GM12878 (cell line): Measurements from ENCODE around the gene RYR2. TPM values are rescaled to one million over a fixed set of nuclear protein-coding genes. Genes with fewer than 3 reads are reported as not detected.

Experiments used
- ATF7 ChIP-seq: fragments of 450-650 bp; IDR thresholded peaks from 2 replicates; pipeline ENCODE4 v1.6.1; 2016; ENCODE audit warnings: low read depth, mild to moderate bottlenecking
- CHD4 ChIP-seq: fragments of 200-600 bp; sonication (generic); IDR thresholded peaks from 2 replicates; pipeline ENCODE4 v1.6.1; 2016; ENCODE audit warnings: mild to moderate bottlenecking
- CUX1 ChIP-seq: IDR thresholded peaks from 2 replicates; pipeline ENCODE4 v1.6.1; 2012; ENCODE audit warnings: improper control_type of control experiment, low read depth, low read length; ENCODE audit not compliant: insufficient replicate concordance
- SMC3 ChIP-seq: IDR thresholded peaks from 2 replicates; pipeline ENCODE4 v1.6.1; 2011; ENCODE audit warnings: low read length, improper control_type of control experiment, borderline replicate concordance
- TBL1XR1 ChIP-seq: IDR thresholded peaks from 2 replicates; pipeline ENCODE4 v1.6.1; 2012; ENCODE audit warnings: low read depth, low read length, improper control_type of control experiment
- polyA plus RNA-seq, 11 experiments: library from polyadenylated mRNA; depleted of rRNA in 4 of 11; unstranded in 6 of 11; stranded (reverse) in 5 of 11; fragments of >200 nt; fragmentation: Nextera tagmentation in 4 of 11; fragmentation: Illumina TruSeq in 1 of 11; extraction: Ambion mirVana in 4 of 11; extraction: Trizol in 1 of 11; gene quantifications; 1 replicate in 1 of 11; 2 replicates in 10 of 11; pipeline versions ENCODE4 v1.2.1 to v1.2.3, GENCODE V29; 2011 to 2016; ENCODE audit warnings: inconsistent platforms in 2 of 11, missing spikeins in 2 of 11, low read depth in 1 of 11
- total RNA-seq, 4 experiments: library from RNA; depleted of rRNA in 3 of 4; stranded (reverse); fragments of >200 nt in 3 of 4; fragmentation: Illumina TruSeq in 1 of 4; extraction: Trizol in 1 of 4; gene quantifications; 2 replicates each; pipeline versions ENCODE4 v1.2.1 to v1.2.3, GENCODE V29; 2013 to 2021
- TF ChIP-seq, protein P1 (sequence below): fragments of 450-650 bp; IDR thresholded peaks from 2 replicates; pipeline ENCODE4 v1.6.1; 2017; ENCODE audit warnings: mild to moderate bottlenecking, low read depth, inconsistent platforms; ENCODE audit not compliant: poor library complexity, severe bottlenecking

The RYR2 gene
- total and polyA plus RNA-seq, 10 of the 15 experiments (the other 5 are each of a cell fraction or from before 2014, with no cell fraction given), result 0.01 to 0.04 TPM; not detected in 8

GRCh38 chr1:237396426-237396825, 354.4 kb downstream of the RYR2 start (continued):
- TF ChIP-seq SMC3, result no peak
- TF ChIP-seq, protein P1, sequence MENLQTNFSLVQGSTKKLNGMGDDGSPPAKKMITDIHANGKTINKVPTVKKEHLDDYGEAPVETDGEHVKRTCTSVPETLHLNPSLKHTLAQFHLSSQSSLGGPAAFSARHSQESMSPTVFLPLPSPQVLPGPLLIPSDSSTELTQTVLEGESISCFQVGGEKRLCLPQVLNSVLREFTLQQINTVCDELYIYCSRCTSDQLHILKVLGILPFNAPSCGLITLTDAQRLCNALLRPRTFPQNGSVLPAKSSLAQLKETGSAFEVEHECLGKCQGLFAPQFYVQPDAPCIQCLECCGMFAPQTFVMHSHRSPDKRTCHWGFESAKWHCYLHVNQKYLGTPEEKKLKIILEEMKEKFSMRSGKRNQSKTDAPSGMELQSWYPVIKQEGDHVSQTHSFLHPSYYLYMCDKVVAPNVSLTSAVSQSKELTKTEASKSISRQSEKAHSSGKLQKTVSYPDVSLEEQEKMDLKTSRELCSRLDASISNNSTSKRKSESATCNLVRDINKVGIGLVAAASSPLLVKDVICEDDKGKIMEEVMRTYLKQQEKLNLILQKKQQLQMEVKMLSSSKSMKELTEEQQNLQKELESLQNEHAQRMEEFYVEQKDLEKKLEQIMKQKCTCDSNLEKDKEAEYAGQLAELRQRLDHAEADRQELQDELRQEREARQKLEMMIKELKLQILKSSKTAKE, result no peak
- no peak for TF ChIP-seq TBL1XR1
- no peak for TF ChIP-seq ATF7
- no peak for TF ChIP-seq CHD4
- TF ChIP-seq CUX1, result no peak
